ENCODE data around the gene KYAT1. TPM values are rescaled to one million over a fixed set of nuclear protein-coding genes. Genes with fewer than 3 reads are reported as not detected.
A peak's percentile ranks its signal among the peaks of the same experiment; 100 is the strongest.

KYAT1 gene
- total RNA-seq, 1 donor from 2014 or later = 19.5 TPM

- no peak for TF ChIP-seq CTCF (IDR thresholded peaks at IDR 0.05; ENCODE audit: partially characterized antibody, unreplicated experiment)
- Mint-ChIP-seq H3K4me1 (ENCODE audit: low read depth, unreplicated experiment) (peaks cover 17% of the 10 kb centered on the region), H3K27ac (ENCODE audit: unreplicated experiment) (peak overlapping the region; percentile 38), H3K9me3 (ENCODE audit: unreplicated experiment) (peaks cover 6% of the 10 kb centered on the region), H3K4me3 (ENCODE audit: unreplicated experiment) (no peak overlapping the region), H3K27me3 (ENCODE audit: unreplicated experiment) (peaks cover 12% of the 10 kb centered on the region), H3K36me3 (ENCODE audit: unreplicated experiment) (no peaks in the 10 kb centered on the region)
- DNase-seq = no peak
Measured at GRCh38 chr9:128923493-128923883, 41.7 kb upstream of the KYAT1 start.

GRCh38 chr9:128921881-128922763, 40.4 kb upstream of the KYAT1 start:
- Mint-ChIP-seq H3K36me3 (ENCODE audit: unreplicated experiment) (no peaks in the 10 kb centered on the region), H3K4me3 (ENCODE audit: unreplicated experiment) (peak overlapping the region; percentile 71), H3K9me3 (ENCODE audit: unreplicated experiment) (peaks cover 6% of the 10 kb centered on the region), H3K4me1 (ENCODE audit: low read depth, unreplicated experiment) (peaks cover 15% of the 10 kb centered on the region), H3K27ac (ENCODE audit: unreplicated experiment) (peak overlapping the region; percentile 93), H3K27me3 (ENCODE audit: unreplicated experiment) (peaks cover 11% of the 10 kb centered on the region)
- no peak for TF ChIP-seq CTCF (IDR thresholded peaks at IDR 0.05; ENCODE audit: partially characterized antibody, unreplicated experiment)
- peak; percentile 62 for DNase-seq

- peak within 1 kb of the TSS; percentile 71 for H3K4me3 Mint-ChIP-seq (ENCODE audit: unreplicated experiment)
- H3K4me1 Mint-ChIP-seq (ENCODE audit: low read depth, unreplicated experiment) = peaks cover 15% of the 10 kb centered on the region
- peaks cover 14% of the 10 kb centered on the region for H3K27me3 Mint-ChIP-seq (ENCODE audit: unreplicated experiment)
- peaks cover 7% of the 10 kb centered on the region for H3K9me3 Mint-ChIP-seq (ENCODE audit: unreplicated experiment)
- H3K27ac Mint-ChIP-seq (ENCODE audit: unreplicated experiment) = peak within 1 kb of the TSS; percentile 93
- TF ChIP-seq CTCF (IDR thresholded peaks at IDR 0.05; ENCODE audit: partially characterized antibody, unreplicated experiment) = no peak
- DNase-seq = peak; percentile 67
- H3K36me3 Mint-ChIP-seq (ENCODE audit: unreplicated experiment) = no peaks in the 10 kb centered on the region
Measured at GRCh38 chr9:128920381-128921058, 38.8 kb upstream of the KYAT1 start, which contains the start of gene PHYHD1. Gene PHYHD1, plus strand, starts transcription at chr9:128920982. Its CDS starts 1,342 bp downstream, at chr9:128922324.

GRCh38 chr9:128919402-128920089, 37.8 kb upstream of the KYAT1 start:
- peaks cover 14% of the 10 kb centered on the region for H3K27me3 Mint-ChIP-seq (ENCODE audit: unreplicated experiment)
- no peak for DNase-seq
- H3K9me3 Mint-ChIP-seq (ENCODE audit: unreplicated experiment) = peaks cover 7% of the 10 kb centered on the region
- no peaks in the 10 kb centered on the region for H3K36me3 Mint-ChIP-seq (ENCODE audit: unreplicated experiment)
- H3K27ac Mint-ChIP-seq (ENCODE audit: unreplicated experiment) = no peak overlapping the region
- TF ChIP-seq CTCF (IDR thresholded peaks at IDR 0.05; ENCODE audit: partially characterized antibody, unreplicated experiment) = no peak
- H3K4me3 Mint-ChIP-seq (ENCODE audit: unreplicated experiment) = no peak overlapping the region
- H3K4me1 Mint-ChIP-seq (ENCODE audit: low read depth, unreplicated experiment) = peaks cover 15% of the 10 kb centered on the region

Data from glutamatergic neuron (in vitro differentiated cells).